Measurements from ENCODE around the gene HSD3B1. TPM values are rescaled to one million over a fixed set of nuclear protein-coding genes. Genes with fewer than 3 reads are reported as not detected.

Gene HSD3B1
- total RNA-seq, 1 experiment from 2014 or later, result not detected

DNA sequence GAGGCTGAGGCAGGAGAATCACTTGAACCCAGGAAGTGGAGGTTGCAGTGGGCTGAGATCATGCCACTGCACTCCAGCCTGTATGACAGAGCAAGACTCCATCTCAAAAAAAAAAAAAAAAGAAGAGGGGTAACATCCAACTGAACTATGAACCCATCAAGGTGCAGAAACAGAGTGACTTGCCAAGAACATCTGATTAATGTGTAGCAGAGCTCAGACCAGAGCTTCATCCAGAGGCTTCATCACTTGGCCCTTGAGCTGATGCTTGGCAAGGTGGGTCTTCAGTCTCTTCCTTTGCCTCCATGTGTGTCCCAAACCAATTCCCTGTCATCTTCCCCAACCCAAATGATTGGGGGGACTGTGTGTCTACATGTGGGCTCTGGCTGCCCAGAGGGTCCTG, 32.6 kb downstream of the HSD3B1 start:
- no peak for DNase-seq (ENCODE audit: low spot score)
- Mint-ChIP-seq H3K4me1 (no peaks in the 10 kb centered on the region), H3K27me3 (ENCODE audit: low read depth) (no peaks in the 10 kb centered on the region; the same call in 1 of the 2 replicates), H3K27ac (no peak overlapping the region), H3K4me3 (no peak overlapping the region), H3K9me3 (no peaks in the 10 kb centered on the region), H3K36me3 (no peaks in the 10 kb centered on the region)
- TF ChIP-seq CREB1 (CRISPR knock-in tag; IDR thresholded peaks at IDR 0.05) (no peak), RORB (CRISPR knock-in tag; IDR thresholded peaks at IDR 0.05) (no peak), ZNF532 (CRISPR knock-in tag; IDR thresholded peaks at IDR 0.05; ENCODE audit: borderline replicate concordance) (no peak), ZNF219 (CRISPR knock-in tag; IDR thresholded peaks at IDR 0.05; ENCODE audit: borderline replicate concordance) (no peak), CTCF (IDR thresholded peaks at IDR 0.05) (no peak), NFE2L1 (CRISPR knock-in tag; IDR thresholded peaks at IDR 0.05) (no peak), E2F5 (CRISPR knock-in tag; IDR thresholded peaks at IDR 0.05) (no peak), FOXP1 (CRISPR knock-in tag; IDR thresholded peaks at IDR 0.05; ENCODE audit: borderline replicate concordance) (no peak), HMGA2 (CRISPR knock-in tag; IDR thresholded peaks at IDR 0.05) (no peak), ARID4B (CRISPR knock-in tag; IDR thresholded peaks at IDR 0.05; ENCODE audit: borderline replicate concordance) (no peak), NR1H2 (CRISPR knock-in tag; IDR thresholded peaks at IDR 0.05) (no peak)
- TF ChIP-seq, protein P1, sequence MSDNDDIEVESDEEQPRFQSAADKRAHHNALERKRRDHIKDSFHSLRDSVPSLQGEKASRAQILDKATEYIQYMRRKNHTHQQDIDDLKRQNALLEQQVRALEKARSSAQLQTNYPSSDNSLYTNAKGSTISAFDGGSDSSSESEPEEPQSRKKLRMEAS (CRISPR knock-in tag; IDR thresholded peaks at IDR 0.05), result no peak
- TF ChIP-seq, protein P2, sequence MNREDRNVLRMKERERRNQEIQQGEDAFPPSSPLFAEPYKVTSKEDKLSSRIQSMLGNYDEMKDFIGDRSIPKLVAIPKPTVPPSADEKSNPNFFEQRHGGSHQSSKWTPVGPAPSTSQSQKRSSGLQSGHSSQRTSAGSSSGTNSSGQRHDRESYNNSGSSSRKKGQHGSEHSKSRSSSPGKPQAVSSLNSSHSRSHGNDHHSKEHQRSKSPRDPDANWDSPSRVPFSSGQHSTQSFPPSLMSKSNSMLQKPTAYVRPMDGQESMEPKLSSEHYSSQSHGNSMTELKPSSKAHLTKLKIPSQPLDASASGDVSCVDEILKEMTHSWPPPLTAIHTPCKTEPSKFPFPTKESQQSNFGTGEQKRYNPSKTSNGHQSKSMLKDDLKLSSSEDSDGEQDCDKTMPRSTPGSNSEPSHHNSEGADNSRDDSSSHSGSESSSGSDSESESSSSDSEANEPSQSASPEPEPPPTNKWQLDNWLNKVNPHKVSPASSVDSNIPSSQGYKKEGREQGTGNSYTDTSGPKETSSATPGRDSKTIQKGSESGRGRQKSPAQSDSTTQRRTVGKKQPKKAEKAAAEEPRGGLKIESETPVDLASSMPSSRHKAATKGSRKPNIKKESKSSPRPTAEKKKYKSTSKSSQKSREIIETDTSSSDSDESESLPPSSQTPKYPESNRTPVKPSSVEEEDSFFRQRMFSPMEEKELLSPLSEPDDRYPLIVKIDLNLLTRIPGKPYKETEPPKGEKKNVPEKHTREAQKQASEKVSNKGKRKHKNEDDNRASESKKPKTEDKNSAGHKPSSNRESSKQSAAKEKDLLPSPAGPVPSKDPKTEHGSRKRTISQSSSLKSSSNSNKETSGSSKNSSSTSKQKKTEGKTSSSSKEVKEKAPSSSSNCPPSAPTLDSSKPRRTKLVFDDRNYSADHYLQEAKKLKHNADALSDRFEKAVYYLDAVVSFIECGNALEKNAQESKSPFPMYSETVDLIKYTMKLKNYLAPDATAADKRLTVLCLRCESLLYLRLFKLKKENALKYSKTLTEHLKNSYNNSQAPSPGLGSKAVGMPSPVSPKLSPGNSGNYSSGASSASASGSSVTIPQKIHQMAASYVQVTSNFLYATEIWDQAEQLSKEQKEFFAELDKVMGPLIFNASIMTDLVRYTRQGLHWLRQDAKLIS (CRISPR knock-in tag; IDR thresholded peaks at IDR 0.05; ENCODE audit: borderline replicate concordance), result no peak
- CTCF ChIA-PET, result interaction anchor here (0.6 to 1.0 kb wide), 2 partner anchors 64 to 223 kb away, joined by 3 read pairs; no protein-coding TSS in a partner anchor
- ATAC-seq, result no peak
- POLR2A ChIA-PET, result interaction anchor here (0.7 kb wide), 1 partner anchor 1403 kb away, joined by 6 read pairs; no protein-coding TSS in a partner anchor

Measured in WTC11 (cell line).